GM18867 (cell line): ENCODE data around the gene PON3.

Source experiments
- ATAC-seq: cut with Tn5 transposase; IDR thresholded peaks from one replicate; pipeline ENCODE4 v1.9.1; 2021; ENCODE audit warnings: mild to moderate bottlenecking, moderate library complexity; ENCODE audit not compliant: unreplicated experiment

The PON3 gene

DNA sequence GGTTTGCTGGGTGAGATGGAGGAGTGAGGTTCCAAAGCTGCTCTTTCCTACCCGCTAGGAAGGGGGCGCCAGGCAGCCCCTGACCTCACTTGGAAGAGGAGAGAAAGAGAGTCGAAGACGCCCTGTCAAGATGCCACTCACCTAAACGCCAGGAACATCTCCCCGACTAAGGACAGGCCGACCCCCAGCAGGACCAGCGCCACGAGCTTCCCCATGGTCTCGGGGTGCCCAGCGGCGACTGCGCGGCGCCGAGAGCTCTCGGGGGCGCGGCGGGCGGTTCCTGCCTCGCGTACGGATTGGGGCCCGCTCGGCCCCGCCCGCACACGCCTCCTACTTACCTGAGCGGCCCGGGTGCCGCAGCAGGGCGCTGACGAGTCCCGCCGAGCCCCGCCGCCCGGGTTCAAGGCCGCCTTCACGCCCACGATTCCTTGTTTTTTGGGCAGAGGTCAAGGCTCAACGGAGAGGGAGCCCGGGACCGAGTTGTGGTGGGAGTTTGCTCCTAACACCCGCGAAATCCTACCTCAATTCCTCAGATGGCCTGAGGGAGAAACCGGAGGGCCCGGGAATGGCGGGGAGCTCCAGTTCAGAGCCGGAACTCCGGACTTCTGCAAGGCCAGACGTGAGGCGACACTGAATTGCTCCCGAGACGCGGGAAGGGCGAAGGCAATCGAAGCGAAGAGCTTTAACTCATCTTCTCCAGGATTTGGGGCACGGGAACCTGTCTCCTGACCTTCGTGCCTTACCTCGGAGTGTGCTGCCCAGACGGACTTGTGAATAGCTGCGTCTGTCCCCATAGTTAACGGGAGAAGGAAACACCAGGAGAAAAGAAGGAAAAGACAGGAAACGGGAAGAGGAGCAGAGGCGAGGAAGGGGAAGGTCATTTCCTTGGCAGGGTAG is at the start of gene PON3:
TSS of gene PON3 (minus strand) at position 240 of the 897 bp plus-strand sequence. CDS start at position 215, 25 bp downstream.
- ATAC-seq: no peak

DNA sequence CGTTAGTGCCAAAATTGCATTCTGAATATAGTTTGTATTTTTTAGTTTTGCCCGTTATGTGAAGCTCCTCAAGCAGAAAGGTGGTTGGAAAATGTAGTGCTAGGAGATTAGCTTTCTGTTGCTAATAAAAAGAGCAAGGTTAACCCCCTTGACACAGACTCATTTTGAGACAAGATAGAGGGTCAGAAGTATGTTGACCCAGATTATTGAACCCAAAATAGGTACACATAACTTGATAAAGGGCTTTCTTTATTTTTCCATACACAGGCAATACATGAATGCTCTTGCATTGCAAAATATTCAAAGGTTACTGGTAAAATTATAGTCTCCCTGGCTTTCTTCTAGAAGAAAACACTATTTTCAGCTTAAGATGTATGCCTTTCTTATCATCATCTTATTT is 48.6 kb upstream of the PON3 start:
- ATAC-seq: no peak

DNA sequence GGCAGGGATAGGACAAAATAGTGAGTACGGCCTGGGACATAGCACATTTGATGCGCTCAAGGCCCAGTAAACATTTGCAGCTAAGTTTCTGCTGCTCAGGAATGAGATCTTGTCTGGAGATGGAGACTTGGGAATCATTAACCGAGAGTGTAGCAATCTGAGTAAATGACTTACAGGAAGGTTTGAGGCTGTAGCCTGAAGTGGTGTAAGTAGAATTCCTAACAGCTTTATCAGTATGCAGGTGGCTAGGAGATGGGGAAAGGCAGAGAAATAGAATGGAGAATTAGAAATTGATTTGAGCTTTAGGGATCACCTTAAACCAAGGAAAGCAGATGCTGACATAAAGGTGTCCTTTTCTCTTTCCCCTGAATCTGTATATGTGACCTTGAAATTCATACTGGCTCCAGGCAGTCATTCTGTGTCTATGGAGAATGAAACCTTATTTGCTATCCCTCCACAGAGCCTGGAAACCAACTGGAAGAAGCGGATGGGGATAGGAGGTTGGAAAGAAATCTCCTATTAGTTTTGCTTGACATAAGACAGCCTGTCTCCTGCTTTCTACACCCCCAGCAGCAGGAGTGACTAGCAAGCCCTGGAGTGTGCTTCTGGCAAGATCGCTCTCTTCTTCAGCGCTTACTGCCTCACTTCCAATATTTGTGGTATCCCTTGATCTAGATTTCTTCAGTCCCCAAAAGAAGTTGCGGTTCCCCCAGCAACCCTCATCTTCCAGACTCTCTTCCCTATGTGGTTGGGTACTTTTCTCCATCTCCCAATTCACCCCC is 45.1 kb upstream of the PON3 start:
- no peak for ATAC-seq

DNA sequence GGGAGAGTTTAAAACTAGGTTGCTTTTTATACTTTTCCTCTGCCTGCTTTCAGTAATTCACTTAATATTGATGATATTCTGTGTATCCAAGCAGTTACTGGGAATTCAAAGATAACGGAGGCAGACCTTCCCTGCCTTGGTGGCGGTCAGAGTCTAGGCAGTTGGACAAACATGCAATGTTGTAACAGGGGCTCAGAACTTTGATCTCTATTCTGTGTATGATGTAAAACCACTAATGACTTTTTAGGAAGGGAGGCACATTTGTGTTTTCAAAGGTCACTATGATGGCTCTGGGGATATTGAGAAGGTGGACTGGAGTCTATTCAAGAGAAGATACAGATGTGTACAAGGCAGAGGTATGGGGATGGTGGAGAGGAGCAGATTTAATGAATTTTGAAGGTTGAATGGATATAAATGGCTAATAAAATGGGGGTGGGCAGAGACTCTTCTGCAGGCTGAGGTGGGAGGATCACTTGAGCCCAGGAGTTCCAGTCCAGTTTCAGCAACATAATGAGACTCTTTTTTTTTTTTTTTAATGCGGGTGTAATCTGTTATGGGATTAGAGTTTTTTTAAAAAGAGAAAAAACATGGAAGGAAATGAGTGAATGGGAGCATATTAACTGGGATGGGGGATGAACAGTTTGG is 44.3 kb upstream of the PON3 start:
- ATAC-seq: no peak

DNA sequence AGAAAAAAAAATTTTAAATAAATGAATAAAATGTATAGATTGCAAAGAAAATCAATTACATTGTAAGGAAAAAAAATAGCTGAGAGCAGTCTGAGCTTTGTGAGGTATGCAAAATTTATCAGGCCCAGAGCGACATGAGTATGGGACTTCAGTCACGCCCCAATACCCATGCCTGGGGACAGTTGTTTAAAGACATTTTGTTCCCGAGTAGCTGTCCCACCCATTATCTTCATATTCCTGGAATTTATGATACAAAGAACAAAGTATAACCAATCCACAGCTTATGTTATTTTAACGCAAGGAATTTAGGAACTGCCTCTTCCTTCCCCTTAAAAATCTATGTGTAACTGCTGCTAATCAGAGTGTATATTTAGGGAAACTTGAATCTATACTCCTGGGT is 40.2 kb upstream of the PON3 start:
- ATAC-seq: no peak

DNA sequence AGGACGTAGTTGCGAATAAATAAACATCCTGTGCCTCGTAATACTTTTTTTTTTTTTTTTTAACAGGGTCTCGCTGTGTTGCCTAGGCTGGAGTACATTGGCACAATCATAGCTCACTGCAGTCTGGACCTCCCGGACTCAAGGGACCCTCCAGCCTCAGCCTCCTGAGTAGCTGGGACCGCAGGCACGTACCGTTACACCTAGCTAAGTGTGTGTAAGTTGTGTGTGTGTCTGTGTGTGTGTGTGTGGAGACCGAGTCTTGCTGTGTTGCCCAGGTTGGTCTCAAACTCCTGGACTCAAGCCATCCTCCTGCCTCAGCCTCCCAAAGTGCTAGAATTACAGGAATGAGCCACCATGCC is 39.2 kb upstream of the PON3 start:
- ATAC-seq: no peak

DNA sequence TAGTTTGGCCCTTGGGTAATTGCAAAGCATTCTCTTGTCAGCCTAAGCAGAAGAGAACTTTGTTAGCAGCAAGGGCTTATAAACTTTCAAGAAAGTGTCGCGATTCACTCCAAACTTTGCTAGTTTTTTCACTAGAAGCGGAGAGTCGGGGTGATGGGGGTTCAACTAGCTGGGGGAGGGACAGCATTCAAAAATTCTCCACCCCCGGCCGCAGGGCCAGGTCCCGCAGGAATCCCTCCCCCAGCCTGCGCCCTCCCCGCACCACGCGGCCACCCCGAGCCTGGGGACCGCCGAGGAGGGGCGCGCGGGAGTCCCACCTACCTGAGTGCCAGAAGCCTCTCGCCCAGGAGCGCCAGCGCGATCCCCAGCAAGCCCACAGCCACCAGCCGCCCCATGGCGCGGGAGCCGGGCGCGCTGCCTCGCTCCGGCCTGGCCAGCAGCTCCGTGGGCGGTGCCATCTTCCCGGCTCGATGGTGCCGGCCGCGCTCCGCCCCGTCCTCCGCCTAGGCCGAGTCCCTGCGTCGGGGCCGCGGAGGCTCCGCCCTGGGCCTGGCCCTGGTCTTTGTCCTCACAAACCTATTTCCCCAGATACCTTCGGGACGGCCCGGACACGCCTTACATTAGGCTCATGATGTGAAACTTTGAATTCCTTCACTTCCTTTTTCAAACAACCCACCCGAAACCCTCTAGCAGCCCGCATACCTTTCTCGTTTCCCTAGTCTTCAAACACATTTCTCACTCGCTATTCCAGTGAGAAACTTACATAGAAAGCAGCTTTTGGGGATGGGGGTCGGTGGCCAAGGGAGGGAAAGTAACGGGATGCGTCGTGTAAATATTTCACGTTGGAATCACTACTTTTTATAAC is 38.6 kb upstream of the PON3 start, which contains the start of gene PON2:
TSS of gene PON2 (minus strand) at position 472 of the 865 bp plus-strand sequence. CDS start at position 395, 77 bp downstream.
- ATAC-seq: peak; percentile 93

DNA sequence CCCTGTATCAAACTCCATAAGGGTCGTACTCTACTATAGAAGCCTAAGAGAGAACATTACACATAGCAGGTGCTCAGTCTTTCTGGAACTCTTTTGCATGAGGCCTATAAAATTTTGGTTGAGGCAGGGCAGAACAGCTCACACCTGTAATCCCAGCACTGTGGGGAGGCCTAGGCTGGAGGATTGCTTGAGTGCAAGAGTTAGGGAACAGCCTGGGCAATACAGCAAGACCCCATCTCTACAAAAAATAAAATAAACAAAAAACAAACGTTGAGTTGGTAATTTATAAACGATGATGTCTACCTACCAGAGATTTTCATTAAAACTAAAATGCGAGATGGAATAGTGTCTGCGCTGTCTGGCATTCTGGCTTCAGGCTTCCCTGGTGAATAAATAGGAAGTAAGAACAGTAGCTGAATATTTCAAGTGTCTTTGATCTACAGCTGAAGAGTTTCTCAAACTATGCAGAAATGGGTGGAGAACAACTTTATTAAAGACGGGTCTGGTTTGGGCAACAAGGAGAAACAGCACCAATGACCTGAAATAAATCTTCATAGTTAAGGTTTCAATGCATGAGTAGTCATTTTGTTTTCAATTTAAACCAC is 37.9 kb upstream of the PON3 start:
- no peak for ATAC-seq

DNA sequence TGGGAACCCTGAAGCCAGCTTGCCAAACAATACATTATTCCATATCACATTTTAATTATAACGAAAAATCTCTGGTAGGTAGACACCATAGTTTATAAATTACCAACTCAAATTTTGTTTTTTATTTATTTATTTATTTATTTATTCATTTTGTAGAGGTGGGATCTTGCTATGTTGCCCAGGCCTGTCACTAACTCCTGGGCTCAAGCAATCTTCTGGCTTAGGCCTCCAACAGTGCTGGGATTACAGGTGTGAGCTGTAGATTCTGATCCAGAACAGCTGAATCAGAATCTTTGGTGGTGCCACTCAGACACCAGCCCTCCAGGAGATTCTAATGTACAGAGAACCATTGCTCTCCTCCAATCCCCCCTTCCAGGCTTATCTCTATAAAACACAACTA is 37.0 kb upstream of the PON3 start:
- no peak for ATAC-seq

DNA sequence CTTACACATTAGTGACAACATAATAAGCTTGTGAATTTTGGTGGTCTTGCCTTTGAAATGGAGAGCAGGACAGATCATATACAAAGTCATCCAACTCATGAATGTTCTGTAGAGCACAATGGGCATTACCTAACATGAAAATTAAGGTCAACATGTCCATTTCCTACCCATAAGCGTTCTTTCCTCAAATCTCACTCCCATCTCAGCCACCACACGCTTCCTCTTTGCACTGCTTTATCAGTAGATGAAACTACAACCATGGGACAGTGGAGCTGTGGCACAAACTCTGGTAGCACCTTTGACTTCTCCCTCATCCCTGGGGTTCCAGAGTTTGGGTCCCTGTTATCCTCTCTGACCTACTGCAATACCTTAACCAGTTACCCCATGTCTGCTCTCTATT is 36.4 kb upstream of the PON3 start:
- ATAC-seq: no peak

DNA sequence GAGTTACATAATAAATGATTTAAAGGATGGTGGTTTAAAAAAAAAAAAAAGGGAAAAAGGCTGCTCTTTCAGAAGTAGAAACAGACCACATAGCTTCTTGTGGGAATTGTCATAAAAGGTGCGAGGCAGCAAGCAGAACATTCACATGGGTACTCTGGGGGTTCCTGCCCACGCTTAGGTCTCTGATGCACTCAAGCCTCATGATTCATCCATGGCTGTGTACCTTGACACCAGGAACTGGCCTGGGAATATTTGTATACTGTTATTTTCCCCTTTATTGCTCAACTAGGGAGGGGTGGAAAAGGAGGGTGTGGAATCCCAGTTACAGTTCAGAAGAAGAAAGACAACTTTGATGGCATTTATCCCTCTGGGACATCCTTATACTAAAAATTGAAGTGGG is 34.7 kb upstream of the PON3 start:
- ATAC-seq: no peak

DNA sequence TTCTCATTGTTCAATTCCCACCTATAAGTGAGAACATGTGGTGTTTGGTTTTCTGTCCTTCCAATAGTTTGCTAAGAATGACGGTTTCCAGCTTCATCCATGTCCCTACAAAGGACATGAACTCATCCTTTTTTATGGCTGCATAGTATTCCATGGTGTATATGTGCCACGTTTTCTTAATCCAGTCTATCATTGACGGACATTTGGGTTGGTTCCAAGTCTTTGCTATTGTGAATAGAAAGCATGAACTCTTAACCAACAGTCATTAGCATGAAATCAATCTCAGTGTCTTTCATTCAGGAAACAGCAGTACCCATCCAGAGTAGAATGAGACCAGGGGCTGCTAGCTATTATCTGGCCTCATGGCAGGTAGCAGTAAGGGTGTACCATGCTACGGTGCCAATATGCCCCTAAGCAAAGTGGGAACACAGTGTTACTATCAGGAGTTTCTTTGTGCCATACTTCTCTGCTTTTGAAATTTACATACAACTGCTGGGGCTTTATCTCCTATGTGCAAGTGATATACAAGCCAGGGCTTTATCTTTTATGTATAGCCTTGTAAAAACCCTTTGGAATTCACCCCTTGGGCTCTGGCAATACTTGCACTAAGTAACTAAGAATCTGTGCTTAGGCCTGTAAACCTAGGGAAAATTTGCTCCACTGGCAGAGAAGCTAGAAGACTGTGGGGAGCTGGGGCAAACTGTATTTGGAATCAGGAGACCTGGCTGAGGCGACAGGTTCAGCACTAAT is 33.2 kb upstream of the PON3 start:
- ATAC-seq: no peak

DNA sequence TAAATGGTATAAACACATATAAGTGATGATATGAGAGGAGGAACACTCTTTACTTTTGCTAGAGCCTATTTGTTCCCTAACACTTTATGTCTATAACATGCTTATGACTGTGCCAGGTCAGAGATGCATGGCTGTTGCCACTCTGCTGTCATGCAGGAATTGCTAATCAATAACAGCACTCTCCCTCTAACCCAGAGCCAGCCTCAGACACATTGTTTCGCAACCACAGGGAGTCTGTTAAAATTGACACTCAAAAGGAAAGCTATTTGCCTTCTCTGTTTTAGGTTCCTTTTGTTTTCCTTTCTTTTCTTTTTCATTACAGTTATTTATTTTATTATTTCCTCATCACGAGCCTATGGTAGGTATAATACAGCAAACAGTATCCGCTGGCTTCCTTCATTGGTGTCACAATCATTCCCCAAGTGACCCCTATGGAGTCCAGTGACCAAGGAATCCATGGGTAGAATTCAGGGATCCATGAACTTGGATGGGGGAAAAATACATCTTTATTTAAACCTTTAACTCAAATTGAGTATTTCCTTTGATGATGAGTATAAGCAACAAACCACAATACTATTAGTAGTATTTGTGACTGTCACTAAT is 31.8 kb upstream of the PON3 start:
- no peak for ATAC-seq

DNA sequence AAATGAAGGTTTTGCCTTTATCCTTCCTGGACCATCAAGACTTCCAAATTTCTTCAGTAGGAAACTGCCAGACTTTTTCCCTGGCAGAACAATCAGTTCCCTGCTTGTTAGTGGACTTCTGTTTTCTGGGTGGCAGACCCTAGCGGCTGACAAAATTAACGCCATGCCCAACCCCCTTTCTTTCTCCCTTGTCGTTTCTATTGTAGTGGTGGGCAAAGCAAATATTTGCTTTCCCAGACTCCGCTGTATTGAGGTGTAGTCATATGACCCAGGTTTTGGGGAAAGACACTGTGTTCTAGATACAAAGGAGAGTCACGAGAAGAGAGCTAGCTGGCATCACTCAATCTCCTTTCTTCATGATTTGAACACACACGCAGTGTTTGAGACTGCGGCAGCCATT is 31.0 kb upstream of the PON3 start:
- no peak for ATAC-seq

DNA sequence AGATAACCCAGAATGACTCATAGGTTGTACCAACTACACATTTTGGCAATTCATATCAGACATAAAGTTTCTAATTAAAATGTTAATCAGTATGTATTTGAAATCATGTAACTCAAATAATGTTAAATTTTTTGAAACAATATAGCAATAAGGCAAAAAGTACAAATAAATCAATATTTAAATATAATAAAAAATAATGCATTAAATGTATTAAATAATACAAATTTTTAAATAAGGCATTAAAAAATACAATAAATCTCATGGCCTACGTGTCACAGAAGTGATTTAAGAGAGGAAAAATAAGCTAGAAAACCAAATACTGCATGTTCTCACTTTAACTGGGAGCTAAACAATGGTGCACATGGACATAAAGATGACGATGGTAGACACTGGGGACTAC is 29.5 kb upstream of the PON3 start:
- ATAC-seq: no peak

DNA sequence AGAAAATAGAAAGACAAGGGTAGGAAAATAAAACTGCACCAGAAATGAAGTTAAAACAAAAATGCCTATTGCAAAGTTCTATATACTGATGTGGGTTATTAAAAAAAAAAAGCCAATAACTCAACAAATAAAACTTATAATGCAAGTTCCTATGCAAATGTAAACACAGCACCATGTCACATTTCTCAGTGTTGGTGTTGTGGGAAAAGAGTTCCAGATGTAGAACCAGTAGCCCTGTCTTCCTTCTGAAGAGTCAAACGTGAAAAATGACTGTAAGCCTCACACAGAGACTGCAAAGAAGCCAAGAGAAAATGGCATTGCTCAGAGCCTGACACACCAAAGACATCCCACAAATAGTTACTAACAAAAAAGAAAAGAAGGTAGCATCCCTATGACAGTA is 28.5 kb upstream of the PON3 start:
- no peak for ATAC-seq

DNA sequence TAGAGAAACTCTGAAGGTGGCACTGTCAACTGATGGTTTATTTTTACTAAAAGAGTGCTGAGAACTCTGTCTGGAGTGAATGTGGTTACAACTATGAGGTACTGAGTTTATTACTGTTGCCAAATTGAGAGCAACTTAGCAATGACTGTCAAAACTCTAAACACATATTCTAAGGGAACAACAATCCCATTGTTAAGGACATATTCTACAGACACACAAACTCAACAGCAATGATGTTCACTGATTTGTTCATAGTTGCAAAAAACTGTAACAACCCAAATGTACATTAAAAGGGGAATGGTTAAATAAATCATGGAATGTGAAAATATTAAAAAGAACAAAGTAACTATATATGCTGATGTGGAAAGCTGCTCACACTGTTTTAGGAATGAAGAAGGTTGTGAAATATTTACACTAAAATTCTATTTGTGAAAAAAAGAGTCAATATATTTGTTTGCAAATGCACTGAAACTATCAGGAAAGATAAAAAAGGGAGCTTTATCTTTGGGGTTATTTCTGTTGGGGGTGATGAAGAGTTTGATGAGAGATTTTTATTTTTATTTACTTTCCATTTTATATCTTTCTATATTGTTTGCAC is 25.8 kb upstream of the PON3 start:
- no peak for ATAC-seq

DNA sequence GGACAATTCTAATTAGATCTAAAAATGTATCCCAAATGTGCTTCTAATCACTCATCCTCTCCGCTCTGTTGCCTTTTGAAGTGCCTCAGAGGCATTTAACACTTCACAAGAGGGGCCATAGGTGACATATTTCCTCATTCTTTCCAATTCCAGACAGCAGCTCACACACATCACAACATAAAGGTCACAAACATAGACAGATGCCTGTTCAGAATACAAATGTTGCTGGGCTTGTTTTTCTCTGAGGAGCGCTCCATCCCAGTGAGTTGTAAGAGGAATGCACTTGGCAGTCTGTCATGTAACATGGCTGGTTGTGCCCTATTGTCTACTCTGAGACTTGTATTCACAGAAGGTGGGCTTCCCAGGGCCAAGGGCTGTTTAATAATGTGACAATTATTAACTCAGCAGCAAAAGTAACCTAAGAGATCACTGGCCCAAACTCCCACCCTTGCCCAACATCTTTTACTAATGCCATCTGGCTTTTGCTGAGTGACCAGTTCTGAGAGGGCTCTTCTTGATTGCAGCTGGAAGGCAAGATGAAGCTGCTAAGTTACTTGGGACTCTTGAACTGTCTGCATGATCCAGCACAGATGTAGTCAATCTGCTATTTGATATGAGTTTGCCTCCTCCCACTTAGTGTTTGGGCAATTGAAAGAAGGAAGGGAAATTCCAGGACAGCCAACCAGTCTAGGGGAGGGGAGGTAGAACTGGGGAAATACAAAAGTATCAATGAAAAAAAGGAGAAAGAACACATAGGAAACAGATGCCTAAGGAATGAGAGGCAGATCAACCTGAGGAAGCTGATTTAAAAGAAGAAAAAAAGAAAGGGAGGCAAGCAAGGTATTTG is 25.0 kb upstream of the PON3 start:
- no peak for ATAC-seq
